Activated naive CD8-positive, alpha-beta T cell treated with anti-CD3 and anti-CD28 coated beads, Interleukin-2, amount 50 U/mL, for 24 hours (primary cell): ENCODE measurements around the gene EFCAB5.
"Not testable (repeated sequence)": the region's sequence is repeated elsewhere in the genome, so short reads cannot be mapped to it uniquely, and the experiment has no call there.

ENCODE experiments used
- ATAC-seq: fragments of 150-1000 bp; cut with Tn5 transposase; one replicate; pipeline ENCODE4 v1.10.0; 2021
- DNase-seq: peaks from one replicate; pipeline ENCODE4 v3.0.0; 2021
- H3K27ac Mint-ChIP-seq: one replicate; pipeline ENCODE4 v1.8.0; 2021; ENCODE audit warnings: mild to moderate bottlenecking, mixed read lengths
- H3K27me3 Mint-ChIP-seq: one replicate; pipeline ENCODE4 v1.8.0; 2021; ENCODE audit warnings: mixed read lengths
- H3K36me3 Mint-ChIP-seq: one replicate; pipeline ENCODE4 v1.8.0; 2021; ENCODE audit warnings: low read depth, mixed read lengths
- H3K4me1 Mint-ChIP-seq: one replicate; pipeline ENCODE4 v1.8.0; 2021; ENCODE audit warnings: mixed read lengths
- H3K4me3 Mint-ChIP-seq: one replicate; pipeline ENCODE4 v1.8.0; 2021; ENCODE audit warnings: mild to moderate bottlenecking, moderate library complexity, mixed read lengths
- H3K9me3 Mint-ChIP-seq: one replicate; pipeline ENCODE4 v1.8.0; 2021; ENCODE audit warnings: mixed read lengths

EFCAB5 gene

DNA sequence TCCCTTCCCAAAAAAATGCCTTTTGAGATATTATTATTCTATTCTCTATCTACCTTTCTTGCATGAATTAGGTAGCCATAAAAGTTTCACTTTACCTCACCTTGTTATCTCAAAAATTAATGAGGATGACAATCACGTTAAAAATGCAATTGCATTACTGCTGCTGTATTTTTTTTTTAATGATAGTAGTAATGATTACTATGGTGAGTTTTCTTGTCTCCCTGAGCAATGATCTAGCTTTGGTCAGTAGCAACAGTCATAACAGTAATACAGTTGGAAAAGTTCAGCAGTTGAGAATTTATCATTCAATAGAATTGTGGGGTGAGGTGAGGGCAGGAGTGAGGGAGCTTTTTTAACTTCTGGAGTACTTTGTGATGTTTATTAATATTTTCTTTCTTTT is at the start of gene EFCAB5:
Gene EFCAB5 (plus strand): TSS at position 301 of the 400 bp plus-strand sequence. CDS start 163 bp downstream, outside the sequence.
- H3K27ac Mint-ChIP-seq = no peak within 1 kb of the TSS
- H3K36me3 Mint-ChIP-seq = no peaks in the 10 kb centered on the region
- peaks cover 2% of the 10 kb centered on the region for H3K4me1 Mint-ChIP-seq
- no peak within 1 kb of the TSS for H3K4me3 Mint-ChIP-seq
- ATAC-seq = no peak
- no peaks in the 10 kb centered on the region for H3K9me3 Mint-ChIP-seq
- DNase-seq = no peak
- peaks cover 2% of the 10 kb centered on the region for H3K27me3 Mint-ChIP-seq

GRCh38 chr17:29892201-29892600 is 49.2 kb upstream of the EFCAB5 start:
- Mint-ChIP-seq H3K36me3 (peaks cover 12% of the 10 kb centered on the region), H3K4me3 (no peak overlapping the region), H3K27me3 (no peaks in the 10 kb centered on the region), H3K9me3 (peaks cover 19% of the 10 kb centered on the region), H3K27ac (no peak overlapping the region), H3K4me1 (peaks cover 16% of the 10 kb centered on the region)
- ATAC-seq (no peak), DNase-seq (no peak)

DNA sequence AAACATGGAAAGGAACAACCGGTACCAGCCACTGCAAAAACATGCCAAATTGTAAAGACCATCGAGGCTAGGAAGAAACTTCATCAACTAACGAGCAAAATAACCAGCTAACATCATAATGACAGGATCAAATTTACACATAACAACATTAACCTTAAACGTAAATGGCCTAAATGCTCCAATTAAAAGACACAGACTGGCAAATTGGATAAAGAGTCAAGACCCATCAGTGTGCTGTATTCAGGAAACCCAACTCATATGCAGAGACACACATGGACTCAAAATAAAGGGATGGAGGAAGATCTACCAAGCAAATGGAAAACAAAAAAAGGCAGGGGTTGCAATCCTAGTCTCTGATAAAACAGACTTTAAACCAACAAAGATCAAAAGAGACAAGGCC is 44.3 kb upstream of the EFCAB5 start:
- not testable (repeated sequence) for ATAC-seq, H3K27ac Mint-ChIP-seq, DNase-seq, H3K27me3 Mint-ChIP-seq, H3K4me3 Mint-ChIP-seq, H3K36me3 Mint-ChIP-seq
- Mint-ChIP-seq H3K4me1 (peaks cover 14% of the 10 kb centered on the region), H3K9me3 (peaks cover 19% of the 10 kb centered on the region)

- Mint-ChIP-seq H3K4me1 (peaks cover 28% of the 10 kb centered on the region), H3K27ac (no peak overlapping the region), H3K36me3 (peaks cover 4% of the 10 kb centered on the region), H3K4me3 (no peak overlapping the region), H3K9me3 (peaks cover 7% of the 10 kb centered on the region), H3K27me3 (no peaks in the 10 kb centered on the region)
- DNase-seq (no peak), ATAC-seq (no peak)
These were observed 38.0 kb upstream of the EFCAB5 start for GRCh38 chr17:29903471-29903870.

- peaks cover 39% of the 10 kb centered on the region for H3K4me1 Mint-ChIP-seq
These were observed 36.2 kb upstream of the EFCAB5 start for GRCh38 chr17:29905086-29905878.

DNA sequence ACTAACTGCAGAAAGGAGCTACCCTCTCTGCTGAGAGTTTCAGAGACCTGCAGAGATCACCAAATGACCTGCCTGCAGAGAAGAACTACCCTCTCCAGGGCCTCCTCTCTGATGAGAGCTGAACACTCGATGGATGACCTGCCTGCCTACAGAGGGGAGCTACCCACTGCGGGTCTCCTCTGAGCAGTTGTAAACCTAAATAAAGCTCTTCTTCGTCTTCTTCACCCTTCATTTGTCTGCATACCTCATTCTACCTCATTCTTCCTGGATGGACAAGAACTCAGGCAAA is 35.6 kb upstream of the EFCAB5 start:
- Mint-ChIP-seq H3K4me1 (peaks cover 40% of the 10 kb centered on the region), H3K4me3 (no peak overlapping the region), H3K27me3 (no peaks in the 10 kb centered on the region), H3K27ac (no peak overlapping the region), H3K36me3 (peaks cover 4% of the 10 kb centered on the region), H3K9me3 (peaks cover 7% of the 10 kb centered on the region)
- ATAC-seq (no peak), DNase-seq (no peak)

More at GRCh38 chr17:29905086-29905878, 36.2 kb upstream of the EFCAB5 start:
- H3K9me3 Mint-ChIP-seq = peaks cover 7% of the 10 kb centered on the region
- H3K27me3 Mint-ChIP-seq = no peaks in the 10 kb centered on the region
- DNase-seq (no peak), ATAC-seq (no peak)
- no peak overlapping the region for H3K4me3 Mint-ChIP-seq
- H3K36me3 Mint-ChIP-seq = peaks cover 4% of the 10 kb centered on the region
- no peak overlapping the region for H3K27ac Mint-ChIP-seq

GRCh38 chr17:29906969-29907368 is 34.5 kb upstream of the EFCAB5 start:
- Mint-ChIP-seq H3K9me3 (peaks cover 7% of the 10 kb centered on the region), H3K36me3 (peaks cover 4% of the 10 kb centered on the region), H3K27ac (no peak overlapping the region), H3K4me1 (peaks cover 32% of the 10 kb centered on the region), H3K27me3 (no peaks in the 10 kb centered on the region), H3K4me3 (no peak overlapping the region)
- ATAC-seq (no peak), DNase-seq (no peak)

- Mint-ChIP-seq H3K4me1 (peaks cover 17% of the 10 kb centered on the region), H3K27me3 (no peaks in the 10 kb centered on the region), H3K4me3 (no peak overlapping the region), H3K27ac (no peak overlapping the region), H3K36me3 (peaks cover 7% of the 10 kb centered on the region), H3K9me3 (peaks cover 7% of the 10 kb centered on the region)
- peak; percentile 94 for ATAC-seq
- DNase-seq = no peak
These were observed 32.0 kb upstream of the EFCAB5 start for GRCh38 chr17:29909236-29910003.

DNA sequence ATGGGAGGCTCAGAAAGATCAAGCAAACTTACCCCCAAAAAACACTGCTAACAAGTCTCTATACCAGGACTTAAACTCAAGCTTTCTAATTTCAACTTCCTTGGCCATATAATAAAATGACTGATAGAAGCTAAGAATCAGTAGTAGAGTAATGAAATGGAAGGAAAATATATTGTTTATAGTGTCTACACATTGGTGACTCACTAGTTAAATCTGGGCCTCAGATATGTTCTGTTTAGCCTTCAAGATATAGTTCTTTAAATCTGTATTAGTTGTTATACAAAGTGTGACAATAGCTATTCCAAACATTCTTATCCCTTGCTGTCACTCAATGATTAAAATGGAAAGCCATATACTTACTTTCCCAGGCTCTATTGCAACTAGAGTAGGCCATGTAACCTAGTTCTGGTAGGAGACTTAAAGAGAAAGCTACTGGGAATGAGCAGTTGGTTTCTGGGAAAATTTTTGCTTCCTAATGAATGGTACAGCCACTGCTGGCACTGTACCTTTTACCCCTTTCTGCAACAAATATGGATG is 29.7 kb upstream of the EFCAB5 start:
- DNase-seq (no peak), ATAC-seq (no peak)
- no peak overlapping the region for H3K27ac Mint-ChIP-seq
- no peaks in the 10 kb centered on the region for H3K27me3 Mint-ChIP-seq
- H3K9me3 Mint-ChIP-seq = peaks cover 5% of the 10 kb centered on the region
- no peak overlapping the region for H3K4me3 Mint-ChIP-seq
- H3K4me1 Mint-ChIP-seq = peaks cover 20% of the 10 kb centered on the region
- peaks cover 7% of the 10 kb centered on the region for H3K36me3 Mint-ChIP-seq

DNA sequence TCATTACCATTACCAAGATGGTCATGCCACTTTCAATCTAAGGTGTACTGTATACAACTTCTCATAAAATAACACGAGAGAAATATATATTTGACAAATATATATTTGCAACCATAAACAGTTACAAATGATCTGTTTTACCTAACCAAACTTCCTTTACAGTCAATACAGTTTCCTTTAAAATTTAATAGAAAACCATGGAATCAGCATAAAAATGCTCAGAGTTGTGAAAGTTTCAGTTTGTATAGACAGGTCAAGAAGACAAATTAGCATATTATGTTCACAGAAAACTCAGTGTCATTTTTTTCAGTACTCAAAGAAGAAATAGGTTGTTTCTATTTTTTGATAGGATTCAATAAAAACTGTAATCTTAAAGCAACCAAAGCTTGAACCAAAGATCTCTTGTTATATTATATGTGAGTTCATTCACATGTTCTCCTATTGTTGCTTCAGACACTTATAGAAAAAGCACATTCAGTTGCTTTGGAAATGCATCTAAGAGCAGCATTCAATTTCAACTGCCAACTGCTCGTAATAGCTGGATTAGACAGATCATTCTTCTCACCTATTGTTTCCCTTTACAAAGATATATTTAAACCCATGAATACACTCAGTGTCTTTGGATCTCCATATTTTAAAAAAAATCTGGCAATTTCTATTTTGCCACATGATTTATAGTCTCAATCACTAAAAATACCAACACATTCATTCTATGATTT is 26.5 kb upstream of the EFCAB5 start:
- Mint-ChIP-seq H3K4me3 (no peak overlapping the region), H3K9me3 (no peaks in the 10 kb centered on the region), H3K4me1 (peaks cover 24% of the 10 kb centered on the region), H3K27me3 (no peaks in the 10 kb centered on the region), H3K36me3 (peaks cover 3% of the 10 kb centered on the region), H3K27ac (no peak overlapping the region)
- DNase-seq = no peak
- ATAC-seq = no peak

- Mint-ChIP-seq H3K4me1 (peaks cover 24% of the 10 kb centered on the region), H3K4me3 (no peak overlapping the region), H3K27me3 (no peaks in the 10 kb centered on the region), H3K36me3 (peaks cover 3% of the 10 kb centered on the region), H3K9me3 (no peaks in the 10 kb centered on the region), H3K27ac (no peak overlapping the region)
- ATAC-seq = no peak
- no peak for DNase-seq
These were observed 23.4 kb upstream of the EFCAB5 start for GRCh38 chr17:29918016-29918415.

DNA sequence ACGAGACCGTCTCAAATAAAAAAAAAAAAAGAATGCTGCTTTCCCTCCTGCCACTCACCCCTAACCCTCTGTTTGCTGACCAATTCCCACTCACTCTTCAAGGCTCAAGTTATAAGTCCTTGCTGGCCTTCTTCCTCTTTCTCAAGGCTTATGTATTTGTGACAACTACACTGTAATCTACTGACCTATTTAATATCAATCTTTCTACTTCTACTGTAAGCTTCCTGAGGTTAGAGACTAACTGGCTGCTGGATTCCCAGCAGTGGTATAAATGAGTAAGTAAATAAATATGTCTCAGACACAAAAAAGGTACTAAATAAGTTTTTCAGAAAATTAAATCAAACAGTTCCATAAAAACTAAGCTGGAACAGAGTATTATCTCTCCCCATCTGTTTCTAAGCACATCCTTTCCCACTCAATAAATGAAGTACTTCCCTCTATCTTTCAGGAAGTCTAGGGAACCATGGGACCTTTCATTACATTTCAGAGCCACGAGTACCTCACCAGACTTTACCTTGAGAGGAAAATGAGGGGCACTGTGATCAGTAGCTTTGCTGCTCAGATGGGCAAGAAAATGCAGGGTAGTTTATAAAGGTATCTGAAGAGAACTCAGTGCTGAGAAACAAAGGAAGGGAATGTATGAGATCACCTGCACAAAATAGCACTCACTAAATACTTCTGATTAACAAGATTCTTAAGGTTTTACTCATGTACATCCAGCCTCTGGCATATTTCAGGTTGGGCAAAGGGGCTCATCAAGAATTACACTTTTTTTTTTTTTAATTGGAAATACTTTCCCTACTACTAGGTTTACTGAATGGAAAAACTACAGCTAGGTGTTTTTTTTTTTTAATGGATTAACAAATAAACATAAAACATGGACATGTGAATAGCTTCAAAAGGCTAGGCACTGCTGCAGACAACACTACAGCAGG is 22.2 kb upstream of the EFCAB5 start:
- Mint-ChIP-seq H3K36me3 (no peaks in the 10 kb centered on the region), H3K4me1 (peaks cover 28% of the 10 kb centered on the region), H3K27me3 (no peaks in the 10 kb centered on the region), H3K9me3 (no peaks in the 10 kb centered on the region), H3K4me3 (no peak overlapping the region), H3K27ac (no peak overlapping the region)
- ATAC-seq (no peak), DNase-seq (no peak)

DNA sequence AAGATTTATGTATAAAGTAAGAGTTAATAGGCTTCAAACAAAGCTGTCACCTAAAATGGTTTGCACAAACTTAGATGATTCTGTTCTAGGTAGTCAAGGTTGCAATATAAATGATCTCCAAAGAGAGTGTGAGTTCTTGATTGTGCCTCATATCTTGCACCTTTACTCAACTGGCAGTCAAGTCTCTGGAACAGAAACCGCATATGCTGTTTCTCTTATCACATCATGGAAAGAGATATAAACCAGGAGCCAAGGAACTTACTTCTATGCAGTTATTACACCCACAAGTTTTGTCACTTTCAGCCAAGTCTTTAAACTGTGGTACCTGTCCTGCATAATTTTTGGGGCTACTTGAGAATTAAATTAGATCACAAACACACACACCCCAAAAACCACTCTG is 16.6 kb upstream of the EFCAB5 start:
- Mint-ChIP-seq H3K4me3 (no peak overlapping the region), H3K9me3 (no peaks in the 10 kb centered on the region), H3K36me3 (peaks cover 3% of the 10 kb centered on the region), H3K27me3 (no peaks in the 10 kb centered on the region), H3K27ac (no peak overlapping the region), H3K4me1 (peaks cover 39% of the 10 kb centered on the region)
- DNase-seq (no peak), ATAC-seq (no peak)

DNA sequence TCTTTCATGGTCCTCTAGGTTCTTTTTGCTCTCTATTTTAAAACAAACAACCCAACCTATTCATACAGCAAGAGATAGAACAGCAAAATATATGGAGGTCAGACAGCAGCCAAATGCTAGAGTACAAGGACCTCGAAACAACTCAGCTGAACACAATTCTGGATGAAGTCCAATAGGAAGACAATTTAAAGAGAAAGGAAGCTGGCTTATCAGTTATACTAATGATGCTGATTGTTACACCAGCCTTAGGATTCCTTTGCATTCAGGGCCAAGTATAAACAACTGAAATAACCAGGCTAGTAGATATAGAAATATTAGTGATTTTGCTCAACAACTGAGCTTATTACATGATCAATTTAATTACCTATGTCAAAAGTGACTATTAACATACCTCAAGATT is 13.9 kb upstream of the EFCAB5 start:
- H3K27me3 Mint-ChIP-seq = no peaks in the 10 kb centered on the region
- peaks cover 3% of the 10 kb centered on the region for H3K36me3 Mint-ChIP-seq
- H3K4me1 Mint-ChIP-seq = peaks cover 37% of the 10 kb centered on the region
- H3K4me3 Mint-ChIP-seq = no peak overlapping the region
- no peaks in the 10 kb centered on the region for H3K9me3 Mint-ChIP-seq
- ATAC-seq (no peak), DNase-seq (no peak)
- no peak overlapping the region for H3K27ac Mint-ChIP-seq
